GM21367 (cell line): ENCODE data around the gene MYBPH.

Experiments used
- ATAC-seq: cut with Tn5 transposase; IDR thresholded peaks from one replicate; pipeline ENCODE4 v1.9.1; 2021; ENCODE audit not compliant: unreplicated experiment

MYBPH gene

GRCh38 chr1:203131548-203132200, 44.0 kb downstream of the MYBPH start:
- ATAC-seq: no peak

GRCh38 chr1:203130358-203130985, 45.2 kb downstream of the MYBPH start:
- ATAC-seq: no peak

- no peak for ATAC-seq
These were observed 46.0 kb downstream of the MYBPH start for GRCh38 chr1:203129501-203130231.

- ATAC-seq: no peak
These were observed 46.7 kb downstream of the MYBPH start for GRCh38 chr1:203128716-203129500.

GRCh38 chr1:203128431-203128715, 47.3 kb downstream of the MYBPH start:
- ATAC-seq: no peak

GRCh38 chr1:203127666-203128430, 47.8 kb downstream of the MYBPH start, which contains the start of gene ADORA1:
ADORA1 (plus strand) TSS chr1:203127726; CDS start chr1:203128842, 1,116 bp downstream.
- no peak for ATAC-seq

GRCh38 chr1:203126866-203127665, 48.6 kb downstream of the MYBPH start:
- no peak for ATAC-seq

- no peak for ATAC-seq
These were observed 49.3 kb downstream of the MYBPH start for GRCh38 chr1:203126151-203126865.

- ATAC-seq: no peak
These were observed 50.9 kb downstream of the MYBPH start for GRCh38 chr1:203124546-203125317.

- ATAC-seq: no peak
These were observed 51.6 kb downstream of the MYBPH start for GRCh38 chr1:203124011-203124410.

GRCh38 chr1:203122159-203122558, 53.5 kb downstream of the MYBPH start:
- ATAC-seq: no peak

- no peak for ATAC-seq
These were observed 54.2 kb downstream of the MYBPH start for GRCh38 chr1:203121186-203122015.

GRCh38 chr1:203120325-203121153, 55.1 kb downstream of the MYBPH start:
- ATAC-seq: no peak
